Peyer's patch (tissue), 4 donors: Measurements from ENCODE around the gene TRABD. TPM values are rescaled to one million over a fixed set of nuclear protein-coding genes. Genes with fewer than 3 reads are reported as not detected.
A peak's percentile ranks its signal among the peaks of the same experiment; 100 is the strongest.

ENCODE experiments used
- DNase-seq, 3 donors: peaks; one replicate each; pipeline ENCODE4 v3.0.0-alpha.2; 2017 to 2019
- H3K27ac ChIP-seq, 4 donors: fragments of 200-600 bp; sonication (generic); one replicate each; pipeline ENCODE4 v1.5.1; 2016 to 2019
- H3K27me3 ChIP-seq, 2 donors: fragments of 200-600 bp; sonication (generic); one replicate each; pipeline ENCODE4 v1.5.1; 2019
- H3K36me3 ChIP-seq, 3 donors: fragments of 200-600 bp; sonication (generic); one replicate each; pipeline ENCODE4 v1.5.1; 2016 to 2019
- H3K4me1 ChIP-seq, 4 donors: fragments of 200-600 bp; sonication (generic); one replicate each; pipeline ENCODE4 v1.5.1; 2016 to 2019
- H3K4me3 ChIP-seq, 4 donors: fragments of 200-600 bp; sonication (generic); 1 replicate in 3 of 4; 2 replicates in 1 of 4; pipeline ENCODE4 v1.5.1; 2016 to 2019; ENCODE audit warnings: mild to moderate bottlenecking in 1 of 4
- H3K9me3 ChIP-seq, 4 donors: fragments of 200-600 bp; sonication (generic); one replicate each; pipeline ENCODE4 v1.5.1; 2016 to 2019; ENCODE audit warnings: mild to moderate bottlenecking in 1 of 4
- POLR2A ChIP-seq, 2 donors: fragments of 450-650 bp; IDR thresholded peaks; one replicate each; pipeline ENCODE4 v1.5.1; 2017; ENCODE audit warnings: antibody characterized with exemption in 2 of 2, mild to moderate bottlenecking in 2 of 2, moderate library complexity in 2 of 2
- total RNA-seq, 4 donors: library from RNA; depleted of rRNA; stranded (reverse); fragments of >200 nt; gene quantifications; one replicate each; pipeline ENCODE4 v1.1.0, GENCODE V29; 2016
- TF ChIP-seq, protein P1 (sequence below), 6 experiments: fragments of 450-650 bp in 4 of 6; fragments of 200-600 bp in 2 of 6; sonication (generic) in 1 of 6; IDR thresholded peaks; one replicate each; pipeline ENCODE4 v1.5.1; 2017 to 2019; ENCODE audit warnings: antibody characterized with exemption in 6 of 6, mild to moderate bottlenecking in 3 of 6, moderate library complexity in 1 of 6

TRABD gene
- total RNA-seq, 4 donors from 2014 or later, result 44.0 to 111 (median 86.3) TPM

DNA sequence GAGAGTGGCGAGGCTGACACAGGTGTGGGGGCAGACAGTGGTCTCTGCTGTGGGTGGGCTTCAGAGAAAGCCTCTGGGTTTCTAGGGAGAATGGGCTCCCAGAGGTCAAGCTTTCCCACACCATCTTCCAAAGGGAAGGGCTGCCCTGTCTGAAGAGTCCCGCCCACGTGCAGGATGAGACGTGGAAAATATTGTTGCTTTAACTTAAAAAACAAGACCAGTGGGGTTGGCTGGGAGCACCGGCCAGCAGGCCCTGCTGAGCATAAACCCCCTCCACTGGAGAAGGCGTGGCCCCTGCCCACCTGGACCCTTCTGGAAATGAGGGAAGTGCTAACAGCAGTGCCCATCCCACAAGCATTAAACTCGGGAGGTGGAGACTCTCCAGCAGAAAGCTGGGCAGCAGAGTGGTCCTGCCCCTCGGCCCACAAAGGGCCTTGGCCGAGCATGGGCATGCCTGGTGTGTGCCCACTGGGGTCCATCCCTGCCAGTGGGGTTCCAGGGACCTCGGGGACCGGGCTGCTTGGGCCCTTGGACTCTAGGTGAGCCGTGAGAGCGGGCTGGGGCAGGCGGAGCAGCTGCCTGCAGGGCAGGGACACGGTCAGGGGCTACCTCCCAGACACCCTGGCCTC is 30.5 kb downstream of the TRABD start:
- DNase-seq, result no peak
- Histone ChIP-seq H3K4me1 (peaks cover 0 to 6% (median 0%) of the 10 kb centered on the region in 4 donors), H3K27me3 (no peaks in the 10 kb centered on the region), H3K4me3 (no peak overlapping the region), H3K9me3 (no peaks in the 10 kb centered on the region), H3K27ac (no peak overlapping the region), H3K36me3 (peaks cover 0 to 84% (median 0%) of the 10 kb centered on the region in 3 donors)
- TF ChIP-seq, protein P1, sequence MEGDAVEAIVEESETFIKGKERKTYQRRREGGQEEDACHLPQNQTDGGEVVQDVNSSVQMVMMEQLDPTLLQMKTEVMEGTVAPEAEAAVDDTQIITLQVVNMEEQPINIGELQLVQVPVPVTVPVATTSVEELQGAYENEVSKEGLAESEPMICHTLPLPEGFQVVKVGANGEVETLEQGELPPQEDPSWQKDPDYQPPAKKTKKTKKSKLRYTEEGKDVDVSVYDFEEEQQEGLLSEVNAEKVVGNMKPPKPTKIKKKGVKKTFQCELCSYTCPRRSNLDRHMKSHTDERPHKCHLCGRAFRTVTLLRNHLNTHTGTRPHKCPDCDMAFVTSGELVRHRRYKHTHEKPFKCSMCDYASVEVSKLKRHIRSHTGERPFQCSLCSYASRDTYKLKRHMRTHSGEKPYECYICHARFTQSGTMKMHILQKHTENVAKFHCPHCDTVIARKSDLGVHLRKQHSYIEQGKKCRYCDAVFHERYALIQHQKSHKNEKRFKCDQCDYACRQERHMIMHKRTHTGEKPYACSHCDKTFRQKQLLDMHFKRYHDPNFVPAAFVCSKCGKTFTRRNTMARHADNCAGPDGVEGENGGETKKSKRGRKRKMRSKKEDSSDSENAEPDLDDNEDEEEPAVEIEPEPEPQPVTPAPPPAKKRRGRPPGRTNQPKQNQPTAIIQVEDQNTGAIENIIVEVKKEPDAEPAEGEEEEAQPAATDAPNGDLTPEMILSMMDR (IDR thresholded peaks at IDR 0.05), result no peak
- no peak for TF ChIP-seq POLR2A (IDR thresholded peaks at IDR 0.05)

DNA sequence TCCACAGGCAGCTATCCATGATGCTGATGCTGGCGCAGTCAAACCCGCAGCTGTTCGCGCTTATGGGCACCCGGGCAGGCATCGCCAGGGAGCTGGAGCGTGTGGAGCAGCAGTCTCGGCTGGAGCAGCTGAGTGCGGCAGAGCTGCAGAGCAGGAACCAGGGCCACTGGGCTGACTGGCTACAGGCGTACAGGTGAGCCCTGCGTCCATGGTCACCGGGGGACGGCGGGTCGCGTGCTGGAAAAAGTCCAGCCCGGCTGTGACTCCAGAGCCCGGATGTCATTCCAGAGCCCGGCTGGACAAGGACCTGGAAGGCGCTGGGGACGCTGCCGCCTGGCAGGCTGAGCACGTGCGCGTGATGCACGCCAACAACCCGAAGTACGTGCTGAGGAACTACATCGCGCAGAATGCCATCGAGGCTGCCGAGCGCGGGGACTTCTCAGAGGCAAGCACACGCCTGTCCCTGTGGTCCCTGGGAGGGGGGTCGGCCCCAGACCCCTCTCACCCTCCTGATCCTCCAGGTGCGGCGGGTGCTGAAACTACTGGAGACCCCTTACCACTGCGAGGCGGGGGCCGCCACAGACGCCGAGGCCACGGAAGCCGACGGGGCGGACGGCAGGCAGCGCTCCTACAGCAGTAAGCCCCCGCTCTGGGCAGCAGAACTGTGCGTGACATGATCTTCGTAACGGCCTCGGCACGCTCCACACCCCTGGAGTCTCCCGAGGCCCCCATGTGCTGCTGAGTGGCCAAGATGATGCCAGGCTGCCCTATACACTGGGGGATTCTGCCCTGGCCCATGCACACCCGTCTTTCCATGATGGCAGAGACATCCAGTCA is 31.2 kb downstream of the TRABD start:
- DNase-seq, result no peak
- Histone ChIP-seq H3K27ac (no peak overlapping the region), H3K27me3 (no peaks in the 10 kb centered on the region), H3K4me1 (peaks cover 0 to 6% (median 0%) of the 10 kb centered on the region in 4 donors), H3K4me3 (no peak overlapping the region), H3K36me3 (peaks cover 0 to 88% (median 0%) of the 10 kb centered on the region in 3 donors), H3K9me3 (no peaks in the 10 kb centered on the region)
- no peak for TF ChIP-seq POLR2A (IDR thresholded peaks at IDR 0.05)
- TF ChIP-seq, protein P1 (IDR thresholded peaks at IDR 0.05), result no peak

DNA sequence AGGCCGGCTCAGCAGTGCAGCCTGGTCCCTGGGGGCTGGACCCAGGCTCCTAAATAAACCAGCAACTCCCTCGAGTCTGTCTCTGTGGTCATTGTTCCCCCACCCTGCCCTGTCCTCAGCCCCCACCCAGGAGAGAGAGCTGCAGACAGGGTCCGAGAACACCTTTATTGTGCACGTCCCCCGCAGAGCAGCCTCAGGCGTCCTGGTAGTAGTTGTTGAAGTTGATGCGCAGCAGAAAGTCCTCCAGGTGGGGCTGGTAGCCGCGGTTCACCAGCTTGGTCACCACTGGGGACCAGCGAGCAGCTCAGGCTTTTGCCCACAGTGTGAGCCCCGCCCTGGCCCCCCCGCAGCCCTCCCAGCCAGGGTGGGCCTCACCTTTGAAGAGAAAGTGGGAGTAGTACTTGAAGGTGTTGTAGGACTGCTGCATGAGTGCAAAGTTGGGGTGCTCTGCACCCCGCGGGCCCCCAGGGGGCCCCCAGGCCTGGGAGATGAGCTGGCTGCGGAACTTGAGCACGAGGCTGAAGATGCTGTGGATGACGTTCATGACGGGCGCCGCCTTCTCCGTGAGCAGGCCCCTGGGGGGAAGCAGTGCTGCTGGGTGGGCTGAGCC is 31.9 kb downstream of the TRABD start:
- Histone ChIP-seq H3K9me3 (no peaks in the 10 kb centered on the region), H3K4me1 (peaks cover 0 to 6% (median 0%) of the 10 kb centered on the region in 4 donors), H3K27me3 (no peaks in the 10 kb centered on the region), H3K27ac (no peak overlapping the region), H3K36me3 (peaks cover 0 to 88% (median 0%) of the 10 kb centered on the region in 3 donors), H3K4me3 (no peak overlapping the region)
- DNase-seq, result no peak
- TF ChIP-seq POLR2A (IDR thresholded peaks at IDR 0.05), result no peak

DNA sequence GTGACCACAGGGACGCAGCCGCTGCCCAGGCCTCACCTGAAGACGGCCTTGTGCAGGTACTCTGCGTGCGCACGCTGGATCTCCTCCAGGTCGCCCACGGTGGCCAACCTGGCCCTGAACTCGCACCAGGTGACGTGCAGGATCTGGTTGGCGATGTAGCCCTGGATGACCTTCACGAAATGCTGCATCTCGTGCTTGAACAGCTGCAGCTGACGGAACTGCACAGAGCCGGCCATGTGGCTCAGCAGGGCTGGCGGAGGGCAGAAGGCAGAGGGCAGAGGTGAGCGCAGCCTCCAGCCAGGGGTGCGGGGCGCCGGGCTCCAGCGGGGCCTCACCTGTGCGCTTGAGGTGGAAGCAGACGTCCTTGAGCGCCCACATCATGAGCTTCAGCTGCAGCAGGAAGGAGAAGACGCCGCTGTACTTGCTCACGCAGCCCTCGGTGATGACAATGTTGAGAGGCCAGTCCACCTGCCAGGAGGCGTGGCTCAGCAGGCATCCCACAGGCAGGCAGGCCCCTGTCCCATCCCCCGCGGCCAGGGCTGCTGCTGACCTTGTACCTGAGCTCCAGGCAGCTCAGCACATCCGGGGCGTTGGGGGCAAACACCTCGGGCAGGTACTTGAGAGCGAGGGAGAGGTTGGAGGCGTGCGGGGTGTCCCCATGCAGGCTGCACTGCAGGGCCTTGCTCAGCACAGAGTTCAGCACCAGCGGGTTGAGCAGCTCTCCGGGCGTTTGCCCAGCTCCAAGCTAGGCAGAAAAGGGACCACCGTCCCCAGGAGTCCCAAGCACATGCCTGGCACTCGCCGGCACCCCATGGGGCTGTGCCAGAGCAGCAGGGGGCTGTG is 32.7 kb downstream of the TRABD start:
- H3K27ac ChIP-seq, result no peak overlapping the region
- TF ChIP-seq, protein P1 (IDR thresholded peaks at IDR 0.05), result no peak
- no peak for TF ChIP-seq POLR2A (IDR thresholded peaks at IDR 0.05)
- DNase-seq, result no peak
- peaks cover 0 to 89% (median 0%) of the 10 kb centered on the region in 3 donors for H3K36me3 ChIP-seq
- H3K4me1 ChIP-seq, result peaks cover 0 to 6% (median 0%) of the 10 kb centered on the region in 4 donors
- no peaks in the 10 kb centered on the region for H3K27me3 ChIP-seq
- no peak overlapping the region for H3K4me3 ChIP-seq
- H3K9me3 ChIP-seq, result no peaks in the 10 kb centered on the region

DNA sequence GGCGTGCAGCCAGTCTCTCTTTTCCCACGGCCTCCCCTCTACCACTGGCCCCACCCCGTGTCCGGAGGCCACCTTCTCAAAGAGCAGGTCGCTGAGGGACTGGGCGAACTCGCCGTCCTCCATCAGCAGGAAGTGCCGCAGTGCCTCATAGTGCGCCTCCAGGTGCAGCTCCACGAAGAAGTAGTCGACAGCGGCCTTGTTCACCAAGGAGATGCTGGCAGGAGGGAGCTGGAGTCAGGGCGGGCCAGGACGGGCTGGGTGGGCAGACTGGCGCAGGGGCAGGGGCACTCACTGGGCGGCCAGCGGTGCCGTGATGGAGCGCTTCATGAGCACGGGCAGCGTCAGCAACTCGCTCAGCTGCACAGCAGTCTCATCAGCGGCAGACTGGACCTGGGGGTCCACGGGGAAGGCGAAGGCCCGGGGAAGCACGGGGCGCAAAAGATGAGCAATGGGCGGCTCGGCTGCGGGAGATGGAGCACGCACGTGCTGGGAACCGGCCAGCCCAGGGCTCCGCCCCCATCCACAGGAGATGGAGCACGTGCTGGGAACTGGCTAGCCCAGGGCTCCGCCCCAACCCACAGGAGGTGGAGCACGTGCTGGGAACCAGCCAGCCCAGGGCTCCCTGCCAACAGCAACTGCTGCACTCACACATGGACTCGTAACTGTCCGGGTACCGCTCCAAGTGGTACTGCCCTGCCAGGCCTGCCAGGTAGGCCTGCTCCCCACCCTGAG is 33.4 kb downstream of the TRABD start:
- Histone ChIP-seq H3K4me1 (peaks cover 0 to 6% (median 0%) of the 10 kb centered on the region in 4 donors), H3K27me3 (no peaks in the 10 kb centered on the region), H3K4me3 (no peak overlapping the region), H3K9me3 (no peaks in the 10 kb centered on the region), H3K36me3 (peaks cover 0 to 89% (median 0%) of the 10 kb centered on the region in 3 donors), H3K27ac (no peak overlapping the region)
- no peak for TF ChIP-seq POLR2A (IDR thresholded peaks at IDR 0.05)
- TF ChIP-seq, protein P1 (IDR thresholded peaks at IDR 0.05), result no peak
- DNase-seq, result peak in 2 of 3 donors; percentile 87 to 91
